HEK293 (cell line): ENCODE results near the gene NDUFV2.

Experiments
- TF ChIP-seq, protein P1 (sequence below): fragments of 450-650 bp; formaldehyde crosslinking; IDR thresholded peaks from 2 replicates; pipeline ENCODE4 v1.5.1; 2016; ENCODE audit warnings: missing biosample characterization, missing genetic modification characterization
- TF ChIP-seq, protein P2 (sequence below): fragments of 450-650 bp; formaldehyde crosslinking; conservative IDR thresholded peaks from 2 replicates; pipeline ENCODE4 v1.5.1; 2016; ENCODE audit warnings: low read depth, missing biosample characterization, missing genetic modification characterization

GRCh38 chr18:9123520-9123919 is 21.0 kb downstream of the NDUFV2 start:
- TF ChIP-seq, protein P1, sequence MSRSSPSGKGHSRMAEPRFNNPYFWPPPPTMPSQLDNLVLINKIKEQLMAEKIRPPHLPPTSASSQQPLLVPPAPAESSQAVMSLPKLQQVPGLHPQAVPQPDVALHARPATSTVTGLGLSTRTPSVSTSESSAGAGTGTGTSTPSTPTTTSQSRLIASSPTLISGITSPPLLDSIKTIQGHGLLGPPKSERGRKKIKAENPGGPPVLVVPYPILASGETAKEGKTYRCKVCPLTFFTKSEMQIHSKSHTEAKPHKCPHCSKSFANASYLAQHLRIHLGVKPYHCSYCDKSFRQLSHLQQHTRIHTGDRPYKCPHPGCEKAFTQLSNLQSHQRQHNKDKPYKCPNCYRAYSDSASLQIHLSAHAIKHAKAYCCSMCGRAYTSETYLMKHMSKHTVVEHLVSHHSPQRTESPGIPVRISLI (tag by site-specific recombination): no peak
- TF ChIP-seq, protein P2, sequence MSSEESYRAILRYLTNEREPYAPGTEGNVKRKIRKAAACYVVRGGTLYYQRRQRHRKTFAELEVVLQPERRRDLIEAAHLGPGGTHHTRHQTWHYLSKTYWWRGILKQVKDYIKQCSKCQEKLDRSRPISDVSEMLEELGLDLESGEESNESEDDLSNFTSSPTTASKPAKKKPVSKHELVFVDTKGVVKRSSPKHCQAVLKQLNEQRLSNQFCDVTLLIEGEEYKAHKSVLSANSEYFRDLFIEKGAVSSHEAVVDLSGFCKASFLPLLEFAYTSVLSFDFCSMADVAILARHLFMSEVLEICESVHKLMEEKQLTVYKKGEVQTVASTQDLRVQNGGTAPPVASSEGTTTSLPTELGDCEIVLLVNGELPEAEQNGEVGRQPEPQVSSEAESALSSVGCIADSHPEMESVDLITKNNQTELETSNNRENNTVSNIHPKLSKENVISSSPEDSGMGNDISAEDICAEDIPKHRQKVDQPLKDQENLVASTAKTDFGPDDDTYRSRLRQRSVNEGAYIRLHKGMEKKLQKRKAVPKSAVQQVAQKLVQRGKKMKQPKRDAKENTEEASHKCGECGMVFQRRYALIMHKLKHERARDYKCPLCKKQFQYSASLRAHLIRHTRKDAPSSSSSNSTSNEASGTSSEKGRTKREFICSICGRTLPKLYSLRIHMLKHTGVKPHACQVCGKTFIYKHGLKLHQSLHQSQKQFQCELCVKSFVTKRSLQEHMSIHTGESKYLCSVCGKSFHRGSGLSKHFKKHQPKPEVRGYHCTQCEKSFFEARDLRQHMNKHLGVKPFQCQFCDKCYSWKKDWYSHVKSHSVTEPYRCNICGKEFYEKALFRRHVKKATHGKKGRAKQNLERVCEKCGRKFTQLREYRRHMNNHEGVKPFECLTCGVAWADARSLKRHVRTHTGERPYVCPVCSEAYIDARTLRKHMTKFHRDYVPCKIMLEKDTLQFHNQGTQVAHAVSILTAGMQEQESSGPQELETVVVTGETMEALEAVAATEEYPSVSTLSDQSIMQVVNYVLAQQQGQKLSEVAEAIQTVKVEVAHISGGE (tag by site-specific recombination): no peak
